HG02973 (cell line): ENCODE data around the gene WDR72.

Source experiments
- ATAC-seq: cut with Tn5 transposase; IDR thresholded peaks from one replicate; pipeline ENCODE4 v1.9.1; 2021; ENCODE audit warnings: moderate library complexity; ENCODE audit not compliant: unreplicated experiment

Gene WDR72

GRCh38 chr15:53470743-53471142, 288.7 kb downstream of the WDR72 start:
- no peak for ATAC-seq

DNA sequence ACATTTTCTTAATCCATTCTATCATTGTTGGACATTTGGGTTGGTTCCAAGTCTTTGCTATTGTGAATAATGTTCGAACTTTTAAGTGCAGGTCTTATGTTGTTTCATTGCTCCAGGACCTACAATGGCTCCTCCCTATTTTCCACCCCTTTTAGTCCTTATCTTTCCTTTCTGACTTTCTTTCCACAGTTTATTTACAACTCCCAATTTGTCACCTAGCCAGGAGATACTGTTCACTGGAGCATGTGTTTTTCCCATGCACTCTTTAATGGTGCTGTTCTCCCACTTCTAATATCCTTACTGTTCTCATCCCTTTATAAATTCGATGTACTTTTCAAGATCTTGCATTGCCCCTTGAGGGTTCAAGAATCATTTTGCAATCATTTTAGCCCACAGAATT, 290.0 kb downstream of the WDR72 start:
- no peak for ATAC-seq
